ENCODE data around the gene CDKN2A.

The CDKN2A gene

DNA sequence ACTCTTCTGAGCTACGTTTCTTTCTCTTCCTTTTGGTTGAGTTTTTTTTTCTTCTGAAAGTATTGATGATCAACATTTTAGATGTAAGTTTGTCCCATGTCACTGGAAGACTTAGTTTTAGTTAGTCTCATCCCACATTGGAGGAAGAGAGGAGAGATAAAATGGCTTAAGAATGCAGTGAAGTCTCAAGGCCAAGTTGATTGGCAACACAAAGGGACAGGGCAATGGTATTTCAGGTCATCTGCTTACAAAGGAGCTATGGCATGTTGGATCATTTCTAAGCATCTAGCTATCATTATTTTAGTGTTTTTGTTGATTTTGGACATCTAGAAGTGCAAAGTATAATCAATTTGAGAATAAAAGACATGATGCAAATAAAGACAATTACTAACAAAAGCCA is 58.6 kb downstream of the CDKN2A start:
- DNase-seq = no peak

DNA sequence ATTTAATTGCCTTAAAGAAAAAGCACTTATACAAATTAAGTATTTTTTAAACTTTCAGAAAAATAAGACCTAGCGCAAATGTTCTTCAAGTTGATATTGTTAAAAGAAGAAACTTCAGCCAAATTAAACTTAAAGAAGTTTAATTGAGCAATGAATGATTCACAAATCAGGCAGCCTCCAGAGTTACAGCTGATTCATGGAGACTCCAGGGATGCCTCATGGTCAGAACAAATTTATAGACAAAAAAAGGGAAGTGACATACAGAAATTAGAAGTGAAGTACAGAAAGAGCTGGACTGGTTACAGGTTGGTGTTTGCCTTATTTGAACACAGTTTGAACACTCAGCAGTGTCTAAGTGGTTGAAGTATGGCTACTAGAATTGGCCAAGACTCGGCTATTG is 60.3 kb downstream of the CDKN2A start:
- DNase-seq = no peak

DNA sequence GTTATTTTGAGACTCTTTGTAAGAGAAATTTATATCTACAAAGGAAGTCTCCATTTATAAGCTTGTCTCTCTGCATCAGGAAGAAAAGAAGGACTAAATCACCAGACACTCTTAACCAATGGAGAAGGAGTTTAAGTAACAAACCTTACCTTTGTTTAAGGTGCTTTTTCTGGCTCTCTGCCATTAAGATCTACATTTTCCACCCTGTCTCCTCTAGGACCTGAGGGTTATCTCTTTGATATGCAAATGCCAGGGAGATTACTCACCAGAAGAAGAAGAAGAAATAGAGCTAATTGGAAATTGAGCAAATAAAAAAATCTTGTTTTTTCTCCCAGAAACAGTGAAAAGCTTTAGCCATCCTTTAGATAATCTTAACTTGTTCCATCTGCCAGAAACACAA is 60.9 kb downstream of the CDKN2A start:
- no peak for DNase-seq

DNA sequence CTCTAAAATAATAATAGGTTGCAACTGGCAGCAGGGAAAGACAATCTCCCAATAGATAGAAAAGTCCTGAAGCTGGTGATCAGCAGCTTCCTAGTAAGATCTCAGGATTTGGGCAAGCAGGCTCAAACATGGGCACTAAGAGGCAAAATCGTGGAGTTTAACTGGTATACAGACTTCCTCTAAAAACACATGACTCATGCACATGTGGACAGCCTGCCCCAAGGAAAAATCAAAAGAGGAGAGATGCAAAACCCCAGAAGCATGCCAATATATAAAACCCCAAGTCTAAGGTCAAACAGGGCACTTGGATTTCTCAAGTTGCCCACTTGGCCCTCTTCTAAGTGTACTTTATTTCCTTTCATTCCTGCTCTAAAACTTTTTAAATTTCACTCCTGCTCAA is 62.8 kb downstream of the CDKN2A start:
- no peak for DNase-seq

DNA sequence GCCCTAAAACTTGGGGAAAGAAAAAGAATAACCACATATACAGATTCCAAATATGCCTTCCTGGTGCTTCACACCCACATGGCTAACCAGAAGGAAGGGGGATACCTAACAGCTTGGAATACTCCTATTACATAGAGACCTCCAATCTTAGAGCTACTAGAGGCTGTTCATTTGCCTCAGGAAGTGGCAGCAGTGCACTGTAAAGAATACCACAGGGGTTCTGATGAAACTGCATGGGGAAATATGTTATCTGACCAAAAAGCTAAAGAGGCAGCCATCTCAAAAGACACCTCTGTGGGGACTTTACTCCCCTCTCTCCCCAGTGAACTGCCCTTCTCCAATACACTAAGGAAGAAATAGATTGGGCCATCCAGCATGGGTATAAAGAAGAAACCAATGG is 66.4 kb downstream of the CDKN2A start:
- no peak for DNase-seq

DNA sequence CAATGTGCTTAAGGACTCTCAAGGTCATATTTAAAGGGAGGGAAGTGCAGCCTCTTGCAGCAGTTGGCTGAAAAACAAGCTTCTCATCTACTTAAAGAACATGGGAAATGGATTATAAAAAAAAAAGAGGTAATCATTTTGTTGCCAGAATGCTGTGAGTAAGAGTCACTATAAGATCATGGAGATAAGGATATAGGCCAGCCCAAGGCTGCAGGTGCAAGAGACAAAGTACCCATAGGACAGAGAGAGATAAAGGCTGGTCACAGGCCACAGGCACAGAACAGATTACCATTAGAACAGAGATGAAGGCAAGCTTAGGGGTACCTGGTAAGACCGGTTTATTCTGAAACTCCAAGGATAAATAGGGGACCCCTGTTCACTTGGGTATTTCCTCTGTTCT is 70.5 kb downstream of the CDKN2A start:
- no peak for DNase-seq

DNA sequence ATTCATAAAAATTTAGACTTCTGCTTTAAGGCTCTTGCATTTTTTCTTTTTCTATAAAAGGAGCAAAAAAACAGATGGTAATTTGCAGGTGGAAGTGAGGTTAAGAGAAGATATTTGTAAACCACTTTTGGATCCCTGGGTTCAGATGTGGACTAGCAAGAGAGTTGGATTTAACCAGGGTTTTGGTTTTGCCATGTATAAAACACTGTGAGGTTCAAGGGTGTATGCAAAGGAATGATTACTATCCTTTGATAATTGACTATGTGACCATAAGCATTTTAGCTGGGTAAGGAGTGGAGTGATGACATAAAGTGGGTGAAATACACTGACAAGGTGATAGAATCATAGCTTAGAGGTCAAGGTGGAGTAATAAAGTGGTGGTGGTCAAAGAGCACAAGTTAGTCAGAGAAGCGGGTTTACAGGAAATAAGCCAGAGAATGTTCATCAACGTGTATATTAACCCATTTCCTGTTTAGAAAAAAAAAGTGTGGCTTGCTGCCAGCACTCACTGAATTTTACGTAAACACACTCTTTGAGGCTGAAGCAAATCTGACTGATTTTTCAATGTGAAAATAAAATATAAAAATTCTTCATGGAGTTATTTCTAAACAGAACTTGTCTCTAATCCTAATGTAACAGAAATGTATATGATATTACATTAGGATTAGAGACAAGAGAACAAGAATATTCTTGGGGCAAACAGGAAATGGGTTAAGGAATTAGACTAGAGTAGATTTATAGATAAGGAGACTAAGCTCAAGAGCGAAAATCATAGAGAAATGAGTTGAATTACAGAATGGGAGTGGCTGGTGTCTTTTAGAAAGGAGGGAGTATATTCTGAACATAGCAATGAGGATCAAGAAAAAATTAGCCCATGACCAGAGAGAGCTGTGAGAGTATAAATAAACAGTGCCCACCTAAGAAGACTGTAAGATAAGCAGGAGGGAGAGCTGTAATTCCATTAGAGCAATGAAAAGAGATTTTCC is 74.5 kb downstream of the CDKN2A start:
- DNase-seq = peak; percentile 3

Data from T1000 (cell line).